ENCODE measurements around the gene SPTBN1.
"Not testable (repeated sequence)": the region's sequence is repeated elsewhere in the genome, so short reads cannot be mapped to it uniquely, and the experiment has no call there.

The SPTBN1 gene

DNA sequence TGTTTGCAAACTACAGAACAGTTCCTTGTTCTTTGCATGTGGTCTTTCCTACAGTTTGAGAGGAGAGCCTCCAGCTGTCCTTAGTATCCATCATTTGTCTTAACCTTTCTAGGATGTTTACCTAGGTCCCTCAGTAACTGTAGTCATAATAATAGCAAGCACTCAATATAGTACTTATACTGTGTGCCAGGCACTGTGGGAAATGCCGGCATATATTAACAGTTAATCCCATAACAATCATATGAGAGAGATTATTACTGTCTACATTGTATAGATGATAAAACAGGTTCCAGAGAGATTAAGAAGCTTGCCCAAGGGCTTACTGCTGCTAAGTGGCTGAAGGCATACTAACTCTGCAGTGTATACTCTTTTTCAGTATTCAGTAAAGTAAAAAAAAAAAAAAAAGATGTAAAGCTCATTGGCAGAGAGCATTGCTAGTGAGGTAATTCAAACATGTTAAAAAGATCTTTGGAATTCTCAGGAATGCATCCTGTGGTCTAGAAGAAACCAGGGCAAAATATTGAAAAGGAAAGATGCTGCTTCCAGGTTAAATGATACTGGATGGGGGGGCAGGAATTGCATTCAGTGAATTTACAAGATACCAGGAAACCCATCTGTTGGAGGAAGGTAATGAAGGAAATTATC lies 72.3 kb downstream of the SPTBN1 start:
- DNase-seq (ENCODE audit: low read depth): no peak

DNA sequence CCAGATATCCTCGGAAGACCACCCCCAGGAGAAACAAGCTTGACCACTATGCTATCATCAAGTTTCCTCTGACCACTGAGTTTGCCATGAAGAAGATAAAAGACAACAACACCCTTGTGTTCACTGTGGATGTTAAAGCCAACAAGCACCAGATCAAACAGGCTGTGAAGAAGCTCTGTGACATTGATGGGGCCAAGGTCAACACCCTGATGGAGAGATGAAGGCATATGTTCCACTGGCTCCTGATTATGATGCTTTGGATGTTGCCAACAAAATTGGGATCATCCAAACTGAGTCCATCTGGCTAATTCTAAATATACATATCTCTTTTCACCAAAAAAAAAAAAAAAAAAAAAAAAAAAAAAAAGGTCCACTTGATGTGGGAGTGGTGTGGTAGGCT lies 73.4 kb downstream of the SPTBN1 start:
- DNase-seq (ENCODE audit: low read depth): not testable (repeated sequence)

DNA sequence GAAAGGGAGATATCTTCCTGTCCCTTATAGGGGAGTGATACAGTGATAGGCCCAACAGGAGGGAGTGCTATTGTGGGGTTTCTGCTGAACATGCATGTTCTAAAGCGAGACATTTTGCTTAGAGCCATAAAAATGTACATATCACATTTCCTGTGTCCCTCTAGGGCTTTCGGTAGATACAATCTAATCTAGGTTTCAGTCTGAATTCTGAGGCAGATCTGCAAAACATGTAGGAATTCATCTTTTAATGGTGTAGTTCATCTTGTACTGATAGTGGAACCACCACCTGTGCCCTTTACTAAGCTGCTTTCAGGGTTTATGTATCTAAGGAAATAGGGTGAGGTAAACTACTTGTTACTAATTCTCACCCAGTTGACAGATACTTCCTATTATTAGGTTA lies 73.8 kb downstream of the SPTBN1 start:
- no peak for DNase-seq (ENCODE audit: low read depth)

DNA sequence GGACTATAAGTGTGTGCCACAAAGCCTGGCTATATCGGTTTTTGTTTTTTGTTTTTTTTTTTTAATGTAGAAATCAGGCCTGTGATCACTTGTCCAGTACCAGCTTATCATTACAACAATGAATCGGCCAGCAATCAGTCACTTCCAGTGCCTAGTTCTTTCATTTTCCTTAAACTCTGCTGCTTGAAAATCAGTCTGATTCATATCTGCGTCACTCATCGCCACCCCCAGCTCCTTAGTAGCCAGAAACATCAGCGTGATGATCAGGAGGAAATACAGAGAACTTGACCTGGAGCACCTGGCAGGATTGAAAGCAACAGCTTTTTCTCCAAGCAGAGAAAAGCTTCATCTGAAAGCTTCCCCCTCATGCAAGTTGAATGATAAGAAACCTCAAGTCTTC lies 75.4 kb downstream of the SPTBN1 start:
- no peak for DNase-seq (ENCODE audit: low read depth)

DNA sequence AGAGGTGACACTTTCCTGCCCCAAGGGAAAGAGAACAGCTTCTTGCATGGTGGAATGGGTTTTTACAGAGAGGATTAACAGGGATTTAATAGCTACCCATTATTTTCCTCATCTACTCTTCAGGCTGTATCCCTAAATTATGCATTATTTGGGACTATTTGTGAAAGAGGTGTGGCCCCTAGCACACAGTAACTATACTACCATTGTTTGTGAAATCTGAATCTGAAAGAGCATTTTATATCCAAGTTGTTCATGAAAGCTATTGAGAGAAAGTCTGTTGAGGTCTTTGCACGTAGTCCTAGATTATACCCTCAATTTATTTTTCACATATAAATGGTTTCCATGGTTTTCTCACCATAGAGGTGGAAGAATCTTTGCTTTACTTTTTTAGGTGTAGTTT lies 78.1 kb downstream of the SPTBN1 start:
- no peak for DNase-seq (ENCODE audit: low read depth)

DNA sequence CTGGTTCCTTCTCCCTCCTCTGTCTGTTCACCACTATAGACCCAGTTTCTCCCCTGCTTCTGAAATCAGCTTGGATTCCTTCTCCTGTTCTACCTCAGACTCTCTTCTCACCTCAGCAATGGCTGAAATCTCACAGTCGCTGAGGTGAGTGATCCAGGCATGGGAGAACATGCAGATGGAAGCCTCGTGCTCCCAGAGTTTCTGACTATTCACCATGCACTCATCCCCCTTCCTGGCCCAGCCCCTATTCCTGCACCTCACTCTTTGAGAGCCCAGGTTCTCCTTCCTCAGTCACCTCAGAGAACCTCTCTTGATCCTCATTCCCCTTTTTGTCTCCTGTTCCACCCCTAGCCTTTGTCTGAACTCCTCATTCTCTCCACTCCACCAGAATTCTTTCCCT lies 78.5 kb downstream of the SPTBN1 start:
- DNase-seq (ENCODE audit: low read depth): no peak

DNA sequence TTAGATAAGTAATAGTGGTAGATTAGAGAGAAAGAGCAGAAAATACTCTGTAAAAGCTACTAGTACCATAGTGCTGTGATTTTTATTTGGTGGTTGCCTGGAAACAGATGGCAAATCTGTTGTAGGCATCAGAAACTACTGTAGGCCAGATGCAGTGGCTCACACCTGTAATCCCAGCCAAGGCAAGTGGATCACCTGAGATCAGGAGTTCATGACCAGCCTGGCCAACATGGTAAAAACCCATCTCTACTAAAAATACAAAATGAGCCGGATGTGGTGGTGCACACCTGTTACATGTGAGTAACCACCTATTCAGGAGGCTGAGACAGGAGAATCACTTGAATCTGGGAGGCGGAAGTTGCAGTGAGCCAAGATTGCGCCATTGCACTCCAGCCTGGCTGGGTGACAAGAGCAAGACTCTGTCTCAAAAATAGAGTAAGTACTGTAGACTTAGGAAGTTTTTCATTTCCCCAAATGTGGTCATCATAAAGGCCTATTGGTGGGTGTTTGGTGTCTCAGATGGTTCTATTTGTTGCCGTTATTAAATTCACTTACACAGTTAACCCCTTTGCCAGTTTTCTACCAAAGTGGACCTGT lies 79.6 kb downstream of the SPTBN1 start:
- DNase-seq (ENCODE audit: low read depth): no peak

DNA sequence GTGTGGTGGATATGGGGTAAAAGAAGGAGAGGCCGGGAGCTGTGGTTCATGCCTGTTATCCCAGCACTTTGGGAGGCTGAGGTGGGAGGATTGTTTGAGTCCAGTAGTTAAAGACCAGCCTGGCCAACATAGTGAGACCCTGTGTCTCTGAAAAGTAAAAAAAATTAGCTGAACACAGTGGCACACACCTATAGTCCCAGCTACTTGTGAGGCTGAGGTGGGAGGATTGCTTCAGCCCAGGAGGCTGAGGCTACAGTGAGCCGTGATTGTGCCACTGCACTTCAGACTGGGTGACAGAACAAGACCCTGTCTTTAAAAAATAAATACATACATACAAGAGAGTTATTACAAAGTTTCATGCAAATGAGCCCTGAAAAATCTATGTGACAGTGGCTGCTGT lies 80.6 kb downstream of the SPTBN1 start:
- no peak for DNase-seq (ENCODE audit: low read depth)

DNA sequence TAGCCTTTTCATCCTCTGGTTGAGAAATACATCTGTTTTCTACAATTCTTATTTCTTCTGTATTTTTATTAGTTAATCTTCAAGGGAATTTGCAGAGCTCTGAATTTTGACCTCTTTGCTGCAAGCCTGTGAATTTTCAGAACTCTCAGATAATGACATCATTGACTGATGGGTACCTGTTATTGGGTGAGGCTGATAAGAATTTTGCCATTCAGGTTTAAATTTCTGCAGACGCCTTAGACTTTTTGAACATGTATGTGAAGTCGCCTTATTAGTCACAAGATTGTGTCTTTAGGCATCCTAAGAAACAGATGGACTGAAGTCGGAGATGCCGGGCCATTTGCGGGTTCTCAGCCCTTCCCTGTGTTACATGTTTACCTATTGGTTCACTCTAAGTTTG lies 82.4 kb downstream of the SPTBN1 start:
- no peak for DNase-seq (ENCODE audit: low read depth)

DNA sequence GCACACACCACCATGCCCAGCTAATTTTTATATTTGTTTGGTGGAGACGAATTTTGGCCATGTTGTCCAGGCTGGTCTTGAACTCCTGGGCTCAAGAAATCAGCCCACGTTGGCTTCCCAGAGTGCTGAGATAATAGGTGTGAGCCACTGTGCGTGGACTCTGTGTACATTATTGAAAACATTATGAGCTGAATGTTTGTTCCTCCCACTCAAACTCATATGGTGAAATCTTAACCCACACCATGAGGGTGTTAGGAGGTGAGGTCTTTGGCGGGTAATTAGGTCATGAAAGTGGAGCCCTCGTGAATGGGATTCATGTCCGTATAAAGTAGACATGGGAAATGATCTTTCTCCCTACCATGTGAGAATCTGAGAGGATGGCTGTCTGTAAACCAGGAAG lies 83.6 kb downstream of the SPTBN1 start:
- DNase-seq (ENCODE audit: low read depth): no peak

DNA sequence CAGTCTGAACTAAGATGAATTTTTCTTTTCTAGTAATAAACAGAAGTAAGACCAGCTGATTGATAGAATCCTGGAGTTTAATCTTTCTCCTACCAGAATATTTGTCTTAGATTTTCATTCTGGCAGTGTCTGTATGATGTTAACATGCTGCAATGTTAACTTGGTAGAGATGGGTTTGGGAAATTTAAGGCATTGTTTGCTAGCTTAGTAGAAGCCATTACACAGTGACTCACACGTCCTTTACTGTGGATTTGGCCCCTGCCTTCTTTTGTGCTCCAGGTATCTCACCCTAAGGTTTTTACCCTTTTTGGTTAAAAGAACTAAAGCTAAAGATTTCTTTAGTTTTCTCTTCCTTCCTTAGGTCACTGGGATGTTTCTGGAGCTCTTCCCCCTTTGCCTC lies 84.1 kb downstream of the SPTBN1 start:
- no peak for DNase-seq (ENCODE audit: low read depth)

DNA sequence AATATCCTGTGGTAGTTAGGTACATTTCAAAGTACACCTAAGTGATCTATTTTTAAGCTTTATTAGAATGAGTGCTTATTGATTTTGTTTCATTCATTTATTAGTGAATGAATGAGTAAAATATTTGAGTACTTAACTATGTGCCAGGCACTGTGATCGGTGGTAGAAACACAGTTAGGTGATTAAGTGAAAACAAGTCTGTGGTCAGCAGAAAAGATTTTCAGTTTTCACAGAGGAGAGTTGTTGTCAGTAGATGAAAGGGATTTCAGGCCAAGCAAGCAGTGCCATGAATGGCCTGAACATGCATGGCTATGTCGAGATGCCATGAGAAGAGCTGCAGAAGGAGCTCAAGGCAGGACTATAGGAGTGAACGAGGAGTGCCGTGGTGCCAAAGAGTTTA lies 85.9 kb downstream of the SPTBN1 start:
- no peak for DNase-seq (ENCODE audit: low read depth)

DNA sequence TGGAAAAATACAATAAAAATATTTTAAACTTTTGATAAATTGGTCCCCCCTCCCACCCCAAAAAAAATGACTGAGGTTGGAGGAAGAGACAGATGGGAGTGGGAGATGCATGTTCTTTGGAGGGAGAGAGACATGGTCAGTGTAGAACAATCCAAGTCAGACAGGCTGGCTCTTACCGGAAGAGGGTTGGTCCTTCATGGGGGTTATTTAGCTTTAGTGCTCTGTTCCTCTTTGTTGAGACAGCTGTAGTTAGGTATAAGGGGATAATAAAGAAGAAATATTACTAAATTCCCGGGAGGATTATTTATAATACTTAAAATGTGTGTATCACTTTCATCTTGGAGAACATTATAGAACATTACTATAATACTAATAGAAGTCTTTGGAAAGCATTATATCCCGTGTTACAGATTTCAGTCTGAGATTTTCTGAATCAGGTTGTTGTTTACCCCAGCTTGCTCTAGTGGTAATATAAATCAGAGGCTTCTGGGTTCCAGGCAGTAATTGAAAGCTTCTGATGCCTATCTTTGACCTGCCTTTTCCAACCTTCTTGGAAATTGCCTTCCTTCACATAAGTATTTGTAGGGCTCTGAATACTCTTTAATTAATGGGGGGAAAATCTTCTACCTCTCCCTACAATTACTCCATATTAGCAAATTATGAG lies 87.7 kb downstream of the SPTBN1 start:
- DNase-seq (ENCODE audit: low read depth): no peak

DNA sequence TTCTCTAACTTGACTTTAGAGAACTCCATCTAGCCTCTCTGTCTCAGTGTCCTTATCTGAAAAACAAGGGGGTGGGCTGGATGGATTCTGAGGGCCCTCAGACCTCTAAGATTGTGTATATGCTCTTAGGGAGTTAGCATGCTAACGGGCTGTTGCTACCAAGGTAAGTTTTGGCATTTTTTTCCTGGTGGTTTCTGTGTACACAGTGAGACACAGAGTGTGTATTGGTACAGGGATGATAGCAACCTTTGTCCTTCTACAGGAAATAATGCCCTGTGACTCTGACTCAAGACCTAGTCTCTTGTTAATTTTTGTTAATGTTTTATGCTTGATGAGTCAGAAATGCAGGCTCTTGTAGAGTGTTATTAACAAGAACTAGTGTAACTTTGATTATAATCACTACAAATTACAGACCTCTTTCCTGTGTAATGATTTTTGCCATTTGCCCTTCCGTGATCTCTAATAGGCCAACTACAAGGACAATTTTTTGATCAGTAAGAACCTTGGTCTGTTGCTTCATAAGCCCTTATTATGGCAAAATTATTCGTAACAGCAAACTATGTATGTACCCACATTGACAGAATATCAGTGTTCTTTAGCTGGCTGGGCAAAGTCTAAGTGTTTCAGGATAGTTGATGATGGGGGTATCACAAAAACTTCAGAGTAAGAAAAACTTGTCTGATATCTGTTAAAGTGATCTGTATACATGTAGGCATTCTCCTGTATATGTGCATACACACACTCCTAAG lies 89.7 kb downstream of the SPTBN1 start:
- no peak for DNase-seq (ENCODE audit: low read depth)

DNA sequence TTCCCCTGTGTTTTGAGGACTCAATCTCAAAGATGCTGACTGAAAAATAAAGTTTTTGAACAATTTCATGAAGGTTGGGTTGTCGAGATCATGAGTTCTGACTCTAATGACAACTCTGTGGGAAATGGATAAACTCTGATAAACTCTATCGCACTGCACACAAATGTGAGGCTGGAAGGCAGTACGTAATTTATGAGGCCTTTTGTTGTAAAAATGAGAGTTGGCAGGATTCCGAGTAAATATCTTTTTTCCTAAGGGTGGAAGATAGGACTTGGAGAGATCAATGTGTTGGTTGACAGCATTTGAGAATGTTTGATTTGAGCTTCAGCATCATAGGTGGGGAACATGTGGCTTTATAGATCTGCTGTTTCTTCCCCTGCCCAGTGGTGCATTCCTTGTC lies 90.4 kb downstream of the SPTBN1 start:
- no peak for DNase-seq (ENCODE audit: low read depth)

DNA sequence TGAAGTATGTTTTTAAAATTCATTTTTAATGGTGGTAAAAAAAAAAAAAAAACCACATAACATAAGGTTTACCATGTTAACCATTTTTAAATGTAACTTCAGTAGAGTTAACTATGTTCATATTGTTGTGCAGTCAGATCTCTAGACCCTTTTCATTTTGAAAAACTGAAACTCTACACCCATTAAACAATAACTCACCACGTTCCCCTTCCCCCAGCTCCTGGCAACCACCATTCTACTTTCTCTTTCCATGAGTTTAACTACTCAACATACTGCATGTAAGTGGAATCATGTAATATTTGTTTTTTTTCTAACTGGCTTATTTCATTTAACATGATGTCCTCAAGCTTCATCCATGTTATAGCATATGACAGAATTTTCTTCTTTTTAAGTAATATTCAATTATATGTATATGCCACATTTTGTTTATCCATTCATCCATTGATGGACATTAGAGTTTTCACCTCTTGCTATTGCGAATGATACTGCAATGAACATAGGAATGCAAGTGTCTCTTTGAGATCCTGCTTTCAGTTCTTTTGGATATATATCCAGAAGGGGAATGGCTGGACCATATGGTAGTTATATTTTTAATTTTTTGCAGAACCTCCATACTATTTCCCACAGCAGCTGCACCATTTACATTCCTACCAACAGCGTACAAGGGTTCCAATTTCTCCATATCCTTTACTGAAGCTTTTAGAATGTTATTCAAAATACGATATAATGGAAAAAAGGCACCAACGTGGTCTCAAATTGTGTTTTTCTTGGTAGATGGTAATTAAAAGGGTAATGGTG lies 91.0 kb downstream of the SPTBN1 start:
- no peak for DNase-seq (ENCODE audit: low read depth)

DNA sequence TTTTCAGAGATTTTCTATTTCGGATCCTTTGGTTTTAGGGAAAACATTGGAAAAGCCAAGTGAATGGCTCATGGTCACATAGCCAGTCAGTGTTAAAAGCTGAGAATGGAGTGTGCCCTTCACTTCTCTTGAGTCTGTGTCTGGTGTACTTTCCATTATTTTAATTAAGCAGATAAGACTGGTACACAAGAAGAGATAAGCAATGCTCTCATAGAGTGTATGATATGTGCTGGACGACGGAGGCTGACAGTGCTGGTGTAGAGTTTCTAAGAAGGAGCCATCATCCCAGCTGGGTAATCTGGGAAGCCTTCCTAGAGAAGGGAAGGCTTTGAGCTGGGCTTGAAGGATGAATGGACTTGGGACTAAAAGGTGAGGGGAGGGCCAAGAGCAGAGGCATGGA lies 93.3 kb downstream of the SPTBN1 start:
- DNase-seq (ENCODE audit: low read depth): no peak

DNA sequence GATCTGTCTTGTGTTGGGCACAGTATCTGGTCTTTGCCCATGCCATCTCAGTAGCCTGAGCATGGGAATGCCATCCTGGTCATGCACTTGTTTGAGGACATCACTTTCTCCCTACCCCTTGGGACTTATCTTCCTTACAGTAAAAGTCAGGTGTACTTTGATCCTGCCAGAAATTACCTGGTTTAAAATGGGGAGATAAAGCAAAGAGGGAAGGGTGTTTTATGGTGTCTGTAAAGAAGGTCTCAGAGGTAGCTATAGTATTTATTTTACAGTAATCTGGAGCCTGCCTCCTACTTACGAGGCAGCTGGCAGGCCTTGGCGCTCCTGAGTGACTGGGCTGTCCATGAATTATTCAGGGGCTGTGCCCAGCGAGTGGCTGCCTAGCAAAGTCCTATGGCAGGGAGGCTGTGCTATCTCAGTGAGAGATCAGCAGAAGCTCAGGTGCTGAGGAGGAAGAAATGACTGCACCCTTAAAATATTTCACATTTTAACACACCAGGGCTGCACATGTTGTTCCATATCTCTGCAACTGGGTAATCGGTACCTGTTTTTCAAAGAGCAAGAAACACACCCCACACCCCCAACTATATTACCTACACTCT lies 93.9 kb downstream of the SPTBN1 start:
- no peak for DNase-seq (ENCODE audit: low read depth)

DNA sequence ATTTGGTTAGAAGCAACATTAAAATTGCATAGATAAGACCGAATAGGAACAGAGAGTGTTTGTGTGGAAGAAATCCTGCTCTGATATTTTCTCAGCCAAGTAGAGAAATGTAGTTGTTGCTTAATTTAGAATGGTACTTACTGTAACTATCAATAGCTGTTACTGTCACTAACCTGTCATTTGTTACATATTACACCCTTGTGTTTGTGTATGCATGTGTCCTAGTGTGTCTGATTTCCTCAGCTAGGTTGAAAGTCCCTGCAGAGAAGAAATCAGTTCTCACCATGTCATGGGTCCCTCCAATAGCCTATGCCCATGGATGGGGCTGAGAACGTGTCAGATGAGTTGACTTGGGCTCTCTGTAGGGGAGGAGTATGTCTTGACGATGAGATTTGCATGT lies 94.4 kb downstream of the SPTBN1 start:
- DNase-seq (ENCODE audit: low read depth): no peak

DNA sequence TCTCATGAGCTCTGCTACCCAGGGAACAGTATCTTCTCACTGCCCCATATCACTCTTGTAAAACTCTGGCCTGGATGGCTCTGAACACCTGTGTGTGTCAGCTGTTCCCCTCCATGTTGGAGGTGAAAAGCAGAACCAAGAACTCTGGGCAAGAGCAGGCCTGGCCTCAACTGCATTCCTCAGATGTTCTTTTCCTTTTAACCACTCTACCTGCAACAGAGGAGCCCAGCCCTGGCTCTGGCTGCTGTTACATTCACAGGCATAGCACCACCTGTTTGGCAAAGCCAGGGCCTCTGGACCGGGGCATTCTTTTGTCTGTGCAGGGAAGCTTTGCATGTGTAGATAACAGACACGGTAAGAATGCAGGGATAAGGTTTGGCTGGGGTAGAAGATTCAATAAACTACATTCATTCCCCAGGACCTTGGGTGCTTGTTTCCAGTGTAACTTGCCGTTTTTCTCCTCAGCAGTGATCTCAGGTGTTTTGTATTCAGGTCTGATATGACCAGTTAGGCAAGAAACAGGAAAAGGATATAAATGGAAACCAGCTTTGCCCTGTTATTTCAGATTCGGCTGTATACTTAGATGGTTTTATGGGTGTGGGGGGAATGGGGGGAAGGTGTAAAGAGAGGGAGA lies 95.1 kb downstream of the SPTBN1 start:
- no peak for DNase-seq (ENCODE audit: low read depth)

DNA sequence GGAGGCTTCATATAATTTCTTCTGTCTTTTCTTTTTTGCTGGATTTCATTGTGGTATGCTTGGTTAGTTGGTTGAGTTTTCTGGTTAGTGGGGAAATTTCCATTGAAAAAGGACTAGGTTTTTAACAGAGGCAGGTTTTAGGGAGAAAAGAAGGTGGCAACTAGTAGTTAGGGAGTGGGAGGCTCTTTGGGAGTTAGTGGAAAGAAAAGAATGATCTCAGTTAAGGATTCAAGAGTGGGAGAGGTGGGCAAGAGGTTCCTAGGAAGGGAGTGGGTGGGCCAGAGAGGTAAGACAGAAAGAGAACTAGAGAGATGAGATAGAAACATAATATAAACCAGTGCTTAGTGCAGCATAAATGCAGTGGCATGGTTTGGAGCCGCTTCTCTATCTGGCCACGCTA lies 96.9 kb downstream of the SPTBN1 start:
- DNase-seq (ENCODE audit: low read depth): no peak
